H54 (cell line): ENCODE results near the gene ZCCHC24.
"Not testable (repeated sequence)": the region's sequence is repeated elsewhere in the genome, so short reads cannot be mapped to it uniquely, and the experiment has no call there.

Experiments
- DNase-seq: peaks from one replicate; pipeline ENCODE4 v3.0.0; 2011; ENCODE audit warnings: low spot score, mixed read lengths; ENCODE audit not compliant: insufficient read length
- FAIRE-seq: peaks from 3 replicates; lab custom pipeline; 2011; peaks lifted over from hg19 to GRCh38; lab: Jason Lieb, UNC
- POLR2A ChIP-seq: IDR thresholded peaks from 2 replicates; pipeline ENCODE4 v1.6.1; 2011; ENCODE audit warnings: low read depth, mild to moderate bottlenecking, low read length

The ZCCHC24 gene

GRCh38 chr10:79463578-79464496 lies 18.4 kb upstream of the ZCCHC24 start:
- FAIRE-seq (no peak), DNase-seq (no peak)
- no peak for TF ChIP-seq POLR2A

GRCh38 chr10:79460687-79461086 lies 15.3 kb upstream of the ZCCHC24 start:
- DNase-seq (no peak), FAIRE-seq (no peak)
- no peak for TF ChIP-seq POLR2A

GRCh38 chr10:79459243-79459642 lies 13.8 kb upstream of the ZCCHC24 start:
- FAIRE-seq (no peak), DNase-seq (no peak)
- TF ChIP-seq POLR2A = no peak

- no peak for TF ChIP-seq POLR2A
- DNase-seq = no peak
- FAIRE-seq = no peak
Measured at GRCh38 chr10:79458483-79458882, 13.1 kb upstream of the ZCCHC24 start.

- DNase-seq = no peak
- no peak for TF ChIP-seq POLR2A
- FAIRE-seq = no peak
Measured at GRCh38 chr10:79457256-79457785, 11.9 kb upstream of the ZCCHC24 start.

GRCh38 chr10:79454259-79454658 lies 8.8 kb upstream of the ZCCHC24 start:
- DNase-seq = peak; percentile 71
- no peak for TF ChIP-seq POLR2A
- FAIRE-seq = peak; percentile 70

GRCh38 chr10:79453392-79453791 lies 8.0 kb upstream of the ZCCHC24 start:
- DNase-seq = no peak
- peak; percentile 78 for FAIRE-seq
- no peak for TF ChIP-seq POLR2A

- FAIRE-seq = no peak
- TF ChIP-seq POLR2A = no peak
- DNase-seq = no peak
Measured at GRCh38 chr10:79452174-79452611, 6.8 kb upstream of the ZCCHC24 start.

- TF ChIP-seq POLR2A = no peak
- DNase-seq (no peak), FAIRE-seq (no peak)
Measured at GRCh38 chr10:79451046-79451699, 5.7 kb upstream of the ZCCHC24 start.

- DNase-seq (no peak), FAIRE-seq (no peak)
- TF ChIP-seq POLR2A = no peak
Measured at GRCh38 chr10:79449181-79450146, 4.0 kb upstream of the ZCCHC24 start.

- FAIRE-seq (no peak), DNase-seq (no peak)
- TF ChIP-seq POLR2A = no peak
Measured at GRCh38 chr10:79448732-79449049, 3.3 kb upstream of the ZCCHC24 start.

GRCh38 chr10:79447911-79448731 lies 2.7 kb upstream of the ZCCHC24 start:
- TF ChIP-seq POLR2A = no peak
- DNase-seq (no peak), FAIRE-seq (no peak)

GRCh38 chr10:79447249-79447648 lies 1.8 kb upstream of the ZCCHC24 start:
- DNase-seq, FAIRE-seq: not testable (repeated sequence)

GRCh38 chr10:79446758-79447084 lies 1.3 kb upstream of the ZCCHC24 start:
- DNase-seq (no peak), FAIRE-seq (no peak)
- TF ChIP-seq POLR2A = no peak
